HG03378 (cell line): ENCODE data around the gene CAMK2G.
"Not testable (repeated sequence)": the region's sequence is repeated elsewhere in the genome, so short reads cannot be mapped to it uniquely, and the experiment has no call there.

Experiments
- ATAC-seq: cut with Tn5 transposase; IDR thresholded peaks from one replicate; pipeline ENCODE4 v1.9.1; 2021; ENCODE audit warnings: mild to moderate bottlenecking, moderate library complexity; ENCODE audit not compliant: unreplicated experiment

Gene CAMK2G

GRCh38 chr10:73874267-73875138, at the start of gene CAMK2G:
CAMK2G (minus strand) TSS chr10:73874555; CDS start chr10:73874461, 94 bp downstream.
- ATAC-seq: peak; percentile 48

GRCh38 chr10:73922864-73923133, 48.4 kb upstream of the CAMK2G start:
- ATAC-seq: no peak

- ATAC-seq: no peak
These were observed 47.9 kb upstream of the CAMK2G start for GRCh38 chr10:73922007-73922863.

- ATAC-seq: no peak
These were observed 45.7 kb upstream of the CAMK2G start for GRCh38 chr10:73920089-73920488.

- not testable (repeated sequence) for ATAC-seq
These were observed 45.1 kb upstream of the CAMK2G start for GRCh38 chr10:73919481-73919880.

GRCh38 chr10:73917566-73918305, 43.4 kb upstream of the CAMK2G start:
- ATAC-seq: no peak

- no peak for ATAC-seq
These were observed 42.6 kb upstream of the CAMK2G start for GRCh38 chr10:73916761-73917470.

- no peak for ATAC-seq
These were observed 41.0 kb upstream of the CAMK2G start for GRCh38 chr10:73915206-73915851.

- no peak for ATAC-seq
These were observed 39.7 kb upstream of the CAMK2G start for GRCh38 chr10:73914036-73914435.

GRCh38 chr10:73911553-73912004, 37.2 kb upstream of the CAMK2G start:
- ATAC-seq: no peak

- no peak for ATAC-seq
These were observed 36.6 kb upstream of the CAMK2G start, which contains the start of gene PLAU for GRCh38 chr10:73910764-73911552. PLAU (plus strand) TSS chr10:73911132; CDS start chr10:73911556, 424 bp downstream.

- no peak for ATAC-seq
These were observed 36.0 kb upstream of the CAMK2G start for GRCh38 chr10:73910401-73910763.

- no peak for ATAC-seq
These were observed 35.3 kb upstream of the CAMK2G start for GRCh38 chr10:73909540-73910115.

GRCh38 chr10:73908853-73909539, 34.6 kb upstream of the CAMK2G start:
- ATAC-seq: peak; percentile 53

GRCh38 chr10:73907841-73908517, 33.6 kb upstream of the CAMK2G start:
- ATAC-seq: no peak

- no peak for ATAC-seq
These were observed 32.4 kb upstream of the CAMK2G start for GRCh38 chr10:73906524-73907447.
